Glutamatergic neuron (in vitro differentiated cells): Measurements from ENCODE around the gene RNF208. TPM values are rescaled to one million over a fixed set of nuclear protein-coding genes. Genes with fewer than 3 reads are reported as not detected.

ENCODE experiments used
- DNase-seq: peaks from one replicate; pipeline ENCODE4 v3.0.0; 2022
- H3K27ac Mint-ChIP-seq: one replicate; pipeline ENCODE4 v1.8.0; 2020; ENCODE audit warnings: mild to moderate bottlenecking, mixed read lengths, inconsistent platforms; ENCODE audit not compliant: unreplicated experiment
- H3K27me3 Mint-ChIP-seq: one replicate; pipeline ENCODE4 v1.8.0; 2020; ENCODE audit warnings: mild to moderate bottlenecking, moderate library complexity, mixed read lengths, inconsistent platforms; ENCODE audit not compliant: unreplicated experiment
- H3K36me3 Mint-ChIP-seq: one replicate; pipeline ENCODE4 v1.8.0; 2020; ENCODE audit warnings: mild to moderate bottlenecking, mixed read lengths, inconsistent platforms; ENCODE audit not compliant: unreplicated experiment
- H3K4me1 Mint-ChIP-seq: one replicate; pipeline ENCODE4 v1.8.0; 2020; ENCODE audit warnings: mild to moderate bottlenecking, low read depth, mixed read lengths, inconsistent platforms; ENCODE audit not compliant: unreplicated experiment
- H3K4me3 Mint-ChIP-seq: one replicate; pipeline ENCODE4 v1.8.0; 2020; ENCODE audit warnings: mild to moderate bottlenecking, mixed read lengths, inconsistent platforms; ENCODE audit not compliant: unreplicated experiment
- H3K9me3 Mint-ChIP-seq: one replicate; pipeline ENCODE4 v1.8.0; 2020; ENCODE audit warnings: mild to moderate bottlenecking, moderate library complexity, mixed read lengths, inconsistent platforms; ENCODE audit not compliant: unreplicated experiment
- CTCF ChIP-seq: fragments of 200-600 bp; sonication (generic); IDR thresholded peaks from one replicate; pipeline ENCODE4 v1.5.0; 2021; ENCODE audit not compliant: partially characterized antibody, unreplicated experiment
- total RNA-seq: library from RNA; stranded (reverse); fragmentation: NEBNext Ultra II Directional; extraction: Animal tissue kit (Norgen Biotek cat#: 25700); gene quantifications from one replicate; pipeline ENCODE4 v1.2.1, GENCODE V29; 2021; ENCODE audit not compliant: unreplicated experiment

The RNF208 gene
- total RNA-seq, 1 donor from 2014 or later: 24.8 TPM

GRCh38 chr9:137268538-137269201 lies 46.6 kb upstream of the RNF208 start:
- no peak overlapping the region for H3K4me3 Mint-ChIP-seq
- peaks cover 4% of the 10 kb centered on the region for H3K9me3 Mint-ChIP-seq
- no peak for TF ChIP-seq CTCF
- DNase-seq: no peak
- H3K27me3 Mint-ChIP-seq: peaks cover 5% of the 10 kb centered on the region
- no peaks in the 10 kb centered on the region for H3K4me1 Mint-ChIP-seq
- no peak overlapping the region for H3K27ac Mint-ChIP-seq
- H3K36me3 Mint-ChIP-seq: no peaks in the 10 kb centered on the region

GRCh38 chr9:137267933-137268355 lies 45.9 kb upstream of the RNF208 start:
- H3K27me3 Mint-ChIP-seq: peaks cover 5% of the 10 kb centered on the region
- H3K27ac Mint-ChIP-seq: no peak overlapping the region
- TF ChIP-seq CTCF: no peak
- no peaks in the 10 kb centered on the region for H3K36me3 Mint-ChIP-seq
- no peak for DNase-seq
- peaks cover 4% of the 10 kb centered on the region for H3K9me3 Mint-ChIP-seq
- H3K4me3 Mint-ChIP-seq: no peak overlapping the region
- no peaks in the 10 kb centered on the region for H3K4me1 Mint-ChIP-seq

GRCh38 chr9:137266585-137267453 lies 44.8 kb upstream of the RNF208 start:
- no peak for TF ChIP-seq CTCF
- no peak overlapping the region for H3K27ac Mint-ChIP-seq
- no peaks in the 10 kb centered on the region for H3K4me1 Mint-ChIP-seq

GRCh38 chr9:137266162-137266527 lies 44.1 kb upstream of the RNF208 start:
- H3K9me3 Mint-ChIP-seq: peaks cover 7% of the 10 kb centered on the region
- DNase-seq: no peak
- TF ChIP-seq CTCF: no peak
- no peaks in the 10 kb centered on the region for H3K4me1 Mint-ChIP-seq
- no peak overlapping the region for H3K27ac Mint-ChIP-seq
- no peak overlapping the region for H3K4me3 Mint-ChIP-seq
- no peaks in the 10 kb centered on the region for H3K36me3 Mint-ChIP-seq
- H3K27me3 Mint-ChIP-seq: peaks cover 3% of the 10 kb centered on the region

More at GRCh38 chr9:137266585-137267453, 44.8 kb upstream of the RNF208 start:
- no peak overlapping the region for H3K4me3 Mint-ChIP-seq
- H3K27me3 Mint-ChIP-seq: peaks cover 5% of the 10 kb centered on the region
- peaks cover 5% of the 10 kb centered on the region for H3K9me3 Mint-ChIP-seq
- no peak for DNase-seq
- H3K36me3 Mint-ChIP-seq: no peaks in the 10 kb centered on the region
